HG03378 (cell line): ENCODE data around the gene PLA2G4C.

ENCODE experiments used
- ATAC-seq: cut with Tn5 transposase; IDR thresholded peaks from one replicate; pipeline ENCODE4 v1.9.1; 2021; ENCODE audit warnings: mild to moderate bottlenecking, moderate library complexity; ENCODE audit not compliant: unreplicated experiment

The PLA2G4C gene

DNA sequence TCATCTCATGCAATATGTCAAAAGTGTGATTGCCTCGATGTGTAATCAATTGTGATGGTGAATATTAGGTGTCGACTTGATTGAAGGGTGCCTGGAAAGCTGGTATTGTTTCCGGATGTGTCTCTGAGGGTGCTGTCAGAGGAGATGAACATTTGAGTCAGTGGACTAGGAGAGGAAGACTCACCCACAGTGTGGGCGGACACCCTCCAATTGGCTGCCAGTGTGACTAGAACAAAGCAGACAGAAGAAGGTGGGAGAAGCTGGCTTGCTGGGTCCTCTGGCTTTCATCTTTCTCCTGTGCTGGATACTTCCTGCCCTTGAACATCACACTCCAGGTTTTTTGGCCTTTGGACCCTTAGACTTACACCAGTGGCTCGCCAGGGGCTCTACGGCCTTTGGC is 51.3 kb downstream of the PLA2G4C start:
- ATAC-seq: no peak

GRCh38 chr19:48053856-48054255 is 56.8 kb downstream of the PLA2G4C start:
- ATAC-seq: no peak

DNA sequence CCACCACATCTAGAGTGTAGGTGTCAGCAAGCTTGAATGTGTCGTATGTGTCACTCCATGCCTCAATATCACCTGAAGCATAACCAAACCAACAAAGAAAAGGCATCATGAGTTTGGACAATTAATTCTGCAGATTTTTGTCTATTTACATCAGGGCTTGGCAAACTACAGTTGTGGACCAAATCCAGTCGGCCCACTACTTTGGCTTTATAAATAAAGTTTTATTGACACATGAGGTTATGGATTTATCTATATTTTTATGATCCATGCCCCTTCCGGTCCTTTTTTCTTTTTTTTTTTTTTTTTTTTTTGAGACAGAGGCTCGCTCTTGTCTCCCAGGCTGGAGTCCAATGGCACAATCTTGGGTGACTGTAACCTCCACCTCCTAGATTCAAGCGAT is 57.5 kb downstream of the PLA2G4C start:
- no peak for ATAC-seq

DNA sequence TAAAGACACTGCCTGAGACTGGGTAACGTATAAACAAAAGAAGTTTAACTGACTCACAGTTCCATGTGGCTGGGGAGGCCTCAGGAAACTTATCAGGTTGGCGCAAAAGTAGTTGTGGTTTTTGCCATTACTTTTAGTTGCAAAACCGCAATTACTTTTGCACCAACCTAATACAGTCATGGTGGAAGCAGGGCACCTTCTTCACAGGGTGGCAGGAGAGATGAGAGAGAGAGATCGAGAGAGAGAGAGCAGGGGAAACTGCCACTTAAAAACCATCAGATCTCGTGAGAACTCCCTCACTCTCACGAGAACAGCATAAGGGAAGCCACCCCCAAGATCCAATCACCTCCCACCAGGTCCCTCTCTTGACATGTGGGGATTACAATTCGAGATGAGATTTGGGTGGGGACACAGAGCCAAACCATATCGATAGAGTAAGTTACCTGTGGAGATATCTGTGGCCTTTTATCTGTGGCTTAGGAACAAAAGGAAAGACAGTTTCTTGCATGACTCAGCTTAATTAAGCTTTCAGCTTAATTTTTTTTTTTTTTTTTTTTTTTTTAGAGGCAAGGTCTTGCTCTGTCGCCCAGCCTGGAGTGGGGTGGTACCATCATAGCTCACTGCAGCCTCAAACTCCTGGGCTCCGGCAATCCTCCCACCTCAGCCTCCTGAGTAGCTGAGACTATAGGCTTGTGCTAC is 59.1 kb downstream of the PLA2G4C start:
- no peak for ATAC-seq

DNA sequence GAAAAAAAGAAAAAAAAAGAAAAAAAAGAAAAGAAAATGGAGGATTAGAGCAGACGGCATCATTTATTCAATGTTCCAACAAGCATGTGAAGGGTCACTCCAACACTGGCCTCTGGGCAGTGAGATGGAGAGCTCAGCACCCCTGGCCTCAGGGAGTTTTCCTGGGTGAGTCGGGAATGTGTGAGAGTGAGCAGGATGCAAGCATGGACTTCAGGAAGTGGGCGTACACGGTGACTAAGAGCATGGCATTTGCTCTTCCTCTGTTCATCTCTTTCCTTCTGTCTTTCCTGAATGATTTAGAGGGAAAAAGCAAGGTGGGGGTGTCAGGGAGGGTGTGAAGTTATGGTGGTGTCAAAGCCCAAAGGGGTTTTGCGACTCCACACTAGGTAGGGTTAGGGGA is 66.1 kb downstream of the PLA2G4C start:
- ATAC-seq: no peak

GRCh38 chr19:48043675-48044258 is 66.8 kb downstream of the PLA2G4C start, which contains the start of gene CABP5:
Gene CABP5 (minus strand): TSS chr19:48044079. CDS start chr19:48043922, 157 bp downstream.
- ATAC-seq: no peak

- ATAC-seq: no peak
Measured at GRCh38 chr19:48041877-48042580, 68.6 kb downstream of the PLA2G4C start.

GRCh38 chr19:48036765-48037164 is 73.9 kb downstream of the PLA2G4C start:
- ATAC-seq: no peak

- no peak for ATAC-seq
Measured at GRCh38 chr19:48033604-48034003, 77.0 kb downstream of the PLA2G4C start.

DNA sequence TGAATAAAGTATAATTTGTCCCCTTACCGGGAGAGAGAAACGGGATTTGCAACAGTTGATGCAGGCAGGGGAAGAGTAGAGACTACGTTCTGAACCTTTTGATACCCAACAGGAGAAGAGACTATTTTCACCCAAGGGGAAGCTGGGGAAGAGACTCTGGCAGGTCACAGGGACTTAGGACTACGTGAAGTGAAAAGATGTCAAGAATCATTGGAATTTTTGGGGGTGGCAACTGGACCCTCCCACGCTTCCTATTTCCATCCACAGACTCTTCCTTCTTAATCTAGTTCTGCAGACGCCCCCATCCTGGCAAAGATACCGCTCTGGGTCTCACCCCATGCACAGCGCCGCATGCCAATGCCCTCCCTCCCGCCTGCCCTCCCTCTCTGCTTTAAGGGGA is 80.5 kb downstream of the PLA2G4C start:
- no peak for ATAC-seq

GRCh38 chr19:48029431-48029830 is 81.2 kb downstream of the PLA2G4C start:
- no peak for ATAC-seq

DNA sequence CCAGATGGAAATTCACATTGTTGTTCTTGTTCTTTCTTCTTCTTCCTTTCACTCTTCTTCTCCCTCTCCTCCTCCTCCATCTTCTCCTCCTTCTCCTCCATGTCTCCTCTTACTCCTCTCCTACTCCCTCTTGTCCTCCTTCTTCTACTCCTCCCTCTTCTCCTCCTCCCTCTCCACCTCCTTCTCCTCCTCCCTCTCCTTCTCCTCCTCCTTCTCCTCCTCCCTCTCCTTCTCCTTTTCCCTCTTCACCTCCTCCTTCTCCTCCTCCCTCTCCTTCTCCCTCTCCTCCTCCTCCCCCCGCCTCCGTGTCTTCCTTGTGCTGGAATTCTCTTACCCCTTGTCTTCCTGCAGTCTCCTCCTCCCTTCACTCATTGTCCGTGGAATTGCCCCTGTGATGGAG is 85.1 kb downstream of the PLA2G4C start:
- ATAC-seq: no peak

DNA sequence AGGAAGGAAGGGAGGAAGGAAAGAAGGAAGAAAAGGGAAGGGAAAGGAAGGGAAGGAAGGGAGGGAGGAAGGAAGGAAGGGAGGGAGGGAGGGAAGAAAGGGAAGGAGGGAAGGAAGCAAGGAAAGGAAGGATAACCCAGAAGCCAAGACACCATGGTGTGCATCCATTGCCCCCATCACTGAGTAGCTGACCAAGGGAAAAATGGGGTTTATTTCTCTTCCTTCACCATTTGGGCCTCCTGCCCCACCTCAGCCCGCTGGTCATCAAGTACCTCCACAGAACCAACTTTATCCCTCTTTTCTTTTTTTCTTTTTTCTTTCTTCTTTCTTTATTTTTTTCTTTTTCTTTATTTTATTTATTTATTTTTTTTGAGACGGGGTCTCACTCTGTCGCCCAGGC is 87.1 kb downstream of the PLA2G4C start:
- no peak for ATAC-seq

DNA sequence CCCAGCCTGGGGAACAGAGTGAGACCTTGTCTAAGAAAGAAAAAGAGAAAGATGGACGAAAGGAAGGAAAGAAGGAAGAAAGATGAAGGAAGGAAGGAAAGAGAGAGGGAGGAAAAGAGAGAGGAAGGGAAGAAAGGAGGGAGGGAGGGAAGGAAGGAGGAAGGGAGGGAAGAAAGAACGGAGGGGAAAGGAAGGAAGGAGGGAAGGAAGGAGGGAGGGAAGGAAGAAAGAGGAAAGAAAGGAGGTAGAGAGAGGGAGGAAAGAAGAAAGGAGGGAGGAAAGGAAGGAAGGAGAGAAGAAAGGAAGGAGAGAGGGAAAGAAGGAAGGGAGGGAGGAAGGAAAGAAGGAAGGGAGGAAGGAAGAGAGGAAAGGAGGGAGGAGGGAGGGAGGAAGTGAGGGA is 87.6 kb downstream of the PLA2G4C start:
- no peak for ATAC-seq

DNA sequence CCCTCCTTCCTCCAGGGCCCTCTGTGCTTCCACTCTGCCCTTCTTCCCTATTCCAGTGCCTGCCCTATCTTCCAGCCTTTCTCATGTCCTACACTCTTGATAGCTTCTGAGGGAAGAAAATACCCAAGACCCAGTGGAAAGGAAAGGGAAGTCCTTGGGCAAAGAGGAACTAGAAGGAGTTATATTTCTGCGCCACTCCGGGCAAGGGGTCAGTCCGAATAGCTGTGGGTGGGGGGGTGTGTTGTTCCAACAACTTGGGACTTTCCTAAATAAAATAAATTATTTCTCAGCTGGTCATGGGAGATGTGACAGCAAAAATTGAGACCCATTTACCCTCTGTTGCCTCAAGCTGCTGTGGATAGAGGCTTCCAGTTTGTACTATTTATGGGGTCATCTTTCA is 89.9 kb downstream of the PLA2G4C start:
- no peak for ATAC-seq

- no peak for ATAC-seq
Measured at GRCh38 chr19:48010932-48011758, 99.5 kb downstream of the PLA2G4C start.

DNA sequence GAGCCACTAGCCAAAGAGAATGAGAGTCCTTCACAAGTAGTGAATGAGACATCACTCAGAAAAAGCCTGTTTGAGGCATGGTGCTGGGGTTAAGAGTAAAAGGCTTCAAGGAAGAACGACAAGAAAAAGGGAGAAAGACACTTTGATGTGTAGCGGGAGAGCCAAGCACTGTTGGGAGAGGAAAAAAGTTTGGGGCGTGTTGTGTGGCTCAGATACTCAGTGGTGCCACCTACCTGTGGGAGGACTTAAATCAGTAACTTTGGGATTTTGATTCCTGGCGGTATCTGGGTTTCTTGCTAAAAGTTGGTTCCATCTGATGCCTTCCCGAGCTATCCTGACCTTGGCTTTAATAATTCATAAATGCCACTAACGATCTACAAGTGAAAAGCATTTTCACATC is 103.9 kb downstream of the PLA2G4C start:
- ATAC-seq: no peak

DNA sequence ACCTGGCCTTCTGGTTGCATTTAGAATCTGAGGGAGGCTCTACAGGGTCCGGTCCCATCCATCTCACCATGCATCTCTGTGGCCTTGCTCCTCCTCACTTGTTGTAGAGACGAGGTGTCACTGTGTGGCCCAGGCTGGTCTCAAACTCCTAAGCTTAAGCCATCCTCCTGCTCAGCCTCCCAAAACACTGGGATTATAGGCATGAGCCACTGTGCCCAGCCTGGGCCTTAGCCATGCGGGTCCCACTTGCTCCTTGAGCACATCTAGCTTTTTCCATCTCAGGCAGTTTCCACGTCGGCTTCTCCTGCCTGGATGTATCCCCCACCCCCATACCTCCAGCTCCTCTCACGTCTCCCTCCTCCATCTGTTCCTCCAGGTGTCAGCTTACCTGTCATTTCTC is 106.4 kb downstream of the PLA2G4C start:
- ATAC-seq: no peak

GRCh38 chr19:48000846-48001245 is 109.8 kb downstream of the PLA2G4C start:
- ATAC-seq: no peak

- ATAC-seq: no peak
Measured at GRCh38 chr19:47998800-47999199, 111.8 kb downstream of the PLA2G4C start.
